ENCODE measurements around the gene DLG2. TPM values are rescaled to one million over a fixed set of nuclear protein-coding genes. Genes with fewer than 3 reads are reported as not detected.

The DLG2 gene
- polyA plus RNA-seq, 3 donors = 0.24 to 0.39 TPM; not detected in 1

DNA sequence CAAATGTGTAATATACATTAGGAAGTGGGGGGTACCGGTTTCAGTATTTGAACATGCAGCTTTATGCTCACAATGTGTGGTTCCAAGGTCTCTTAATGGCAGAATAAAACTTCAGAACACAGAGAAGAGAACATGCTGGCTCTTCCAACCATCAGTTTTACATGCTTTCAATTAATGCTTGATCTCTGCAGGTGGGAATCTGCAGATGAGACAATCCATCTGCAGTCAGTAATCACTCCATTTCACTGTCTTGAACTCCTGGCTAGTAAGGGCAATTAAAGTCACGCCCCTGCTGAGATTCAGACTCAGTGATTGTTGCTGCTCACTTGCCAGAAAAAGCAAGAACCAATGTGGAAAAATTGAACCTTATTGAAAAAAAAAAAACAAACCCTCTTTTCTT, 945.7 kb downstream of the DLG2 start:
- H3K9me3 Mint-ChIP-seq = peaks cover 0 to 2% (median 0%) of the 10 kb centered on the region in 7 donors
- no peak overlapping the region for H3K27ac ChIP-seq (ENCODE audit: low read depth in 1 of 2, low read length in 2 of 2)
- TF ChIP-seq, protein P1, sequence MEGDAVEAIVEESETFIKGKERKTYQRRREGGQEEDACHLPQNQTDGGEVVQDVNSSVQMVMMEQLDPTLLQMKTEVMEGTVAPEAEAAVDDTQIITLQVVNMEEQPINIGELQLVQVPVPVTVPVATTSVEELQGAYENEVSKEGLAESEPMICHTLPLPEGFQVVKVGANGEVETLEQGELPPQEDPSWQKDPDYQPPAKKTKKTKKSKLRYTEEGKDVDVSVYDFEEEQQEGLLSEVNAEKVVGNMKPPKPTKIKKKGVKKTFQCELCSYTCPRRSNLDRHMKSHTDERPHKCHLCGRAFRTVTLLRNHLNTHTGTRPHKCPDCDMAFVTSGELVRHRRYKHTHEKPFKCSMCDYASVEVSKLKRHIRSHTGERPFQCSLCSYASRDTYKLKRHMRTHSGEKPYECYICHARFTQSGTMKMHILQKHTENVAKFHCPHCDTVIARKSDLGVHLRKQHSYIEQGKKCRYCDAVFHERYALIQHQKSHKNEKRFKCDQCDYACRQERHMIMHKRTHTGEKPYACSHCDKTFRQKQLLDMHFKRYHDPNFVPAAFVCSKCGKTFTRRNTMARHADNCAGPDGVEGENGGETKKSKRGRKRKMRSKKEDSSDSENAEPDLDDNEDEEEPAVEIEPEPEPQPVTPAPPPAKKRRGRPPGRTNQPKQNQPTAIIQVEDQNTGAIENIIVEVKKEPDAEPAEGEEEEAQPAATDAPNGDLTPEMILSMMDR (IDR thresholded peaks at IDR 0.05) = no peak
- no peak for DNase-seq
- H3K9ac ChIP-seq (ENCODE audit: insufficient read depth, low read length, poor library complexity, severe bottlenecking) = no peak overlapping the region
- no peak overlapping the region for H3K4me3 ChIP-seq (replicated peaks in 1 of 3; ENCODE audit: low read depth in 2 of 3, low read length in 3 of 3)
- intact Hi-C loops (cut with micrococcal nuclease) = no loop called here
- H4K20me1 ChIP-seq (ENCODE audit: insufficient read depth, low read length) = no peaks in the 10 kb centered on the region
- H3K4me2 ChIP-seq (replicated peaks; ENCODE audit: extremely low read depth, low read length, poor library complexity, severe bottlenecking) = no peak overlapping the region
- WGBS (ENCODE audit: insufficient coverage) = no CpG with 5 or more reads among the region's 2 CpGs
- no peaks in the 10 kb centered on the region for H3K79me2 ChIP-seq (ENCODE audit: insufficient read depth, low read length)
- H2AFZ ChIP-seq (ENCODE audit: insufficient read depth, low read depth, low read length, poor library complexity, severe bottlenecking) = no peak overlapping the region
- H3K4me3 Mint-ChIP-seq = no peak overlapping the region
- H3K9me3 ChIP-seq (replicated peaks in 1 of 2; ENCODE audit: control insufficient read depth in 1 of 2, insufficient read depth in 1 of 2, low read length in 2 of 2) = no peaks in the 10 kb centered on the region
- H3K4me1 ChIP-seq (ENCODE audit: control insufficient read depth in 1 of 2, insufficient read depth in 2 of 2, low read length in 2 of 2) = no peaks in the 10 kb centered on the region
- H3K27ac Mint-ChIP-seq = no peak overlapping the region
- no peaks in the 10 kb centered on the region for H3K27me3 ChIP-seq (ENCODE audit: control insufficient read depth in 2 of 2, insufficient read depth in 2 of 2, low read length in 2 of 2)
- H3K4me1 Mint-ChIP-seq = no peaks in the 10 kb centered on the region
- no peaks in the 10 kb centered on the region for H3K36me3 Mint-ChIP-seq
- no peaks in the 10 kb centered on the region for H3K27me3 Mint-ChIP-seq (ENCODE audit: low read depth in 3 of 3)
- H3K36me3 ChIP-seq (replicated peaks in 1 of 2; ENCODE audit: control insufficient read depth in 1 of 2, insufficient read depth in 2 of 2, low read length in 2 of 2) = no peaks in the 10 kb centered on the region

DNA sequence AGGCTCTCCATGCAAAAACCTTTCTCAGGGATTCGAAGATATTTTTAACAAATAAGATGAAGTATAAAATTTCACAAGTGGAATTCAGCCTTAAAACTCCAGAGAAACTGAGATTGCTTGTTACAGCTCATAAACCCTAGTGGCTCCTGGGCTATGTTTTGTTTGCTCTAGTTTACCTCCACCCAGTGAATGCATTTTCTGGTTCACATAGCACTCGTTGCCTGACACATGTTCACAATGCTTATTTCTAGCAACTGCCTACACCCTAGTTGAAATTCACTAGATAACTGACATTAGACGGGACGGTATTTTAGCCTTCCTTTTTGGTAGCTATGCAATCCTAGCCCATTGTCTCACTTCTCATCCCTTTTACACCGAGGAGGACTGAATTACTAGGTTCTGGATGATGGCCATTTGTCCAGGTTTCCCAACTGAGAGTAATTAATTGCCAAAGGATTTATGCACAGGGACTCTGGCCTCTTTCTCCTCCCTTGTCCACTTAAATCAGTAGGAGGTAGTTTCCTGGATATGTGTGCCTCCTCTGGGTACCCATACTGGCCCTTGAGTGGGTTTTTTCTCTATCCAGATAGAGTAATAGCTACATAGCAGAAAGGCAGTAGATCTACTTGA, 951.6 kb downstream of the DLG2 start:
- no peak overlapping the region for H3K4me3 ChIP-seq (replicated peaks in 1 of 3; ENCODE audit: low read depth in 2 of 3, low read length in 3 of 3)
- no peaks in the 10 kb centered on the region for H3K79me2 ChIP-seq (ENCODE audit: insufficient read depth, low read length)
- no peak overlapping the region for H3K9ac ChIP-seq (ENCODE audit: insufficient read depth, low read length, poor library complexity, severe bottlenecking)
- no peak overlapping the region for H3K4me2 ChIP-seq (replicated peaks; ENCODE audit: extremely low read depth, low read length, poor library complexity, severe bottlenecking)
- Mint-ChIP-seq H3K4me3 (no peak overlapping the region), H3K27ac (no peak overlapping the region), H3K9me3 (peaks cover 0 to 1% (median 0%) of the 10 kb centered on the region in 7 donors), H3K4me1 (no peaks in the 10 kb centered on the region), H3K36me3 (no peaks in the 10 kb centered on the region), H3K27me3 (ENCODE audit: low read depth in 3 of 3) (peaks cover 0 to 2% (median 0%) of the 10 kb centered on the region in 3 donors)
- H3K9me3 ChIP-seq (replicated peaks in 1 of 2; ENCODE audit: control insufficient read depth in 1 of 2, insufficient read depth in 1 of 2, low read length in 2 of 2) = no peaks in the 10 kb centered on the region
- 78% methylated on average over 3 of the region's 5 CpGs for WGBS (ENCODE audit: insufficient coverage)
- H3K4me1 ChIP-seq (ENCODE audit: control insufficient read depth in 1 of 2, insufficient read depth in 2 of 2, low read length in 2 of 2) = no peaks in the 10 kb centered on the region
- H3K36me3 ChIP-seq (replicated peaks in 1 of 2; ENCODE audit: control insufficient read depth in 1 of 2, insufficient read depth in 2 of 2, low read length in 2 of 2) = no peaks in the 10 kb centered on the region
- no peak for DNase-seq
- no peaks in the 10 kb centered on the region for H4K20me1 ChIP-seq (ENCODE audit: insufficient read depth, low read length)
- no peak overlapping the region for H2AFZ ChIP-seq (ENCODE audit: insufficient read depth, low read depth, low read length, poor library complexity, severe bottlenecking)
- intact Hi-C loops (cut with micrococcal nuclease) = no loop called here
- no peak overlapping the region for H3K27ac ChIP-seq (ENCODE audit: low read depth in 1 of 2, low read length in 2 of 2)
- TF ChIP-seq, protein P1 (IDR thresholded peaks at IDR 0.05) = no peak
- no peaks in the 10 kb centered on the region for H3K27me3 ChIP-seq (ENCODE audit: control insufficient read depth in 2 of 2, insufficient read depth in 2 of 2, low read length in 2 of 2)

Measured in CD14-positive monocyte (primary cell).